ENCODE data around the gene NR3C2.

Gene NR3C2

GRCh38 chr4:148367756-148368155 lies 74.5 kb downstream of the NR3C2 start:
- Mint-ChIP-seq H3K4me3 (no peak overlapping the region), H3K27ac (no peak overlapping the region), H3K27me3 (ENCODE audit: low read depth) (peaks cover 2% of the 10 kb centered on the region), H3K9me3 (no peaks in the 10 kb centered on the region), H3K36me3 (ENCODE audit: low read depth) (no peaks in the 10 kb centered on the region), H3K4me1 (ENCODE audit: low read depth) (no peaks in the 10 kb centered on the region)
- no peak for DNase-seq (ENCODE audit: low spot score)

GRCh38 chr4:148366251-148366650 lies 76.0 kb downstream of the NR3C2 start:
- H3K4me1 Mint-ChIP-seq (ENCODE audit: low read depth), result no peaks in the 10 kb centered on the region
- DNase-seq (ENCODE audit: low spot score), result no peak
- no peaks in the 10 kb centered on the region for H3K9me3 Mint-ChIP-seq
- H3K4me3 Mint-ChIP-seq, result no peak overlapping the region
- no peak overlapping the region for H3K27ac Mint-ChIP-seq
- H3K36me3 Mint-ChIP-seq (ENCODE audit: low read depth), result no peaks in the 10 kb centered on the region
- peaks cover 2% of the 10 kb centered on the region for H3K27me3 Mint-ChIP-seq (ENCODE audit: low read depth)

DNA sequence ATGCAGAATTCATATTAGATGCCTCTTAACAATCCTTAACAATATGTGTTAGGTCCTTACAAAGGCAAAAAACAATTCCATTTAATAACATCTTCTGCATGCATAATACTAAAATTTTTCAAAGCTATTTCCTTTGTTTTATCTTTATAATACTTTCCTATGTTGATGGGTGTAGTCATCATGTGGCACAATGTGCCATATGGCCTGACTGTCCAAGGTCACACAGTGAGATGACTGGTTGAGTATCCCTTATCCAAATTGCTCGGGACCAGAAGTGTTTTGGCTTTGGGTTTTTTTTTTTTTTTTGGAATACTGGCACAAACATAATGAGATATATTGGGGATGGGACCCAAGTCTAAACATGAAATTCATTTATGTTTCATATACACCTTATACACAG lies 77.7 kb downstream of the NR3C2 start:
- Mint-ChIP-seq H3K4me1 (ENCODE audit: low read depth) (no peaks in the 10 kb centered on the region), H3K27ac (no peak overlapping the region), H3K36me3 (ENCODE audit: low read depth) (no peaks in the 10 kb centered on the region), H3K9me3 (no peaks in the 10 kb centered on the region), H3K4me3 (no peak overlapping the region), H3K27me3 (ENCODE audit: low read depth) (peaks cover 2% of the 10 kb centered on the region)
- DNase-seq (ENCODE audit: low spot score), result no peak

- no peak for DNase-seq (ENCODE audit: low spot score)
- Mint-ChIP-seq H3K27me3 (ENCODE audit: low read depth) (no peaks in the 10 kb centered on the region), H3K27ac (no peak overlapping the region), H3K9me3 (no peaks in the 10 kb centered on the region), H3K4me3 (no peak overlapping the region), H3K4me1 (ENCODE audit: low read depth) (no peaks in the 10 kb centered on the region), H3K36me3 (ENCODE audit: low read depth) (no peaks in the 10 kb centered on the region)
Measured at GRCh38 chr4:148359769-148360168, 82.4 kb downstream of the NR3C2 start.

DNA sequence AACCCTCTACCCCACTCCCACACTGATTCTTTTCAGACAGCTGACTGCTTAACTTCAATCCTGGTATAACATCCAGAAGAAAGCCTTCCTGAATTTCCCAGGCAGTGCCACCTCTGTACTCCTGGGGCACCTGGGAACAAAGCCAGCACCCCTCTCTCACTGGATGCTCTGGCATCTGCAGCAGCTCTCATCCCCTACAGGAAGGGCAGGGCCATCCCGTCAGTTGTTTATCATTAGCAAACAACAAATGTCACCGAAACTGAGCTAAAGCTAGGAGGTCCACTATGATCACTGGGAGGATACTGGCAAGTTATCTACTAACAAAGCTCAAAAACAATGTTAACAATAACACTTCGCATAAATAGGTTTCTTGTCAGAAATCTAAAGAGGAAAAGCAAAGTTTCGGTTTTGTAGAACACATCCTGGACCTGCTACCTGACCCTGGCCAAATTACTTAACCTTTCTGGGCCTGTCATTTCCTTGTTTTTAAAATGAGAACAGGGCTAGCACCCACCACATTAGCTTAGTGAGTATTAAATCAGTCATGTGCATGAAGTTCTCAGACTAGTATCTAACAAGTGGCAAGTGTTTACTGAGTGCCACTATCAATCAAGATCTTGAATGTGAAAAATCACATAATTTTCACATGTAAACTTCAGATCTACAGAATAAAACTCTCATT lies 86.6 kb downstream of the NR3C2 start:
- H3K27ac Mint-ChIP-seq, result no peak overlapping the region
- no peaks in the 10 kb centered on the region for H3K9me3 Mint-ChIP-seq
- H3K27me3 Mint-ChIP-seq (ENCODE audit: low read depth), result no peaks in the 10 kb centered on the region
- no peak for DNase-seq (ENCODE audit: low spot score)
- no peaks in the 10 kb centered on the region for H3K36me3 Mint-ChIP-seq (ENCODE audit: low read depth)
- H3K4me3 Mint-ChIP-seq, result no peak overlapping the region
- no peaks in the 10 kb centered on the region for H3K4me1 Mint-ChIP-seq (ENCODE audit: low read depth)

DNA sequence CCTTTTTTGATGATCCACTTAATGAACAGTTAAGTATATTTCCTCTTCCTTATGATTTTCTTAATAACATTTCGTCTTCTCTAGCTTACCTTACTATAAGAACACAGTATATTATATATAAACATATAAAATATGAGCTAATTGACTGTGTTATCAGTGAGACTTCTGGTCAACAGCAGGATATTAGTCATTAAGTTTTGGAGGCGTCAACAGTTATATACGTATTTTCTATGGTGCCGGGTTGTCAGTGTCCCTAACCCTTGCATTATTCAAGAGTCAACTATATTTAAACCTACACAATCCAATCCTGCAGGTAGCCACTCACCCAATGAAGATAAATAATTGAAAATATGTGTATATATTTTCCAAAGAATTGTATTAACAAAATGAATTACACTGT lies 88.0 kb downstream of the NR3C2 start:
- H3K4me1 Mint-ChIP-seq (ENCODE audit: low read depth), result no peaks in the 10 kb centered on the region
- H3K27me3 Mint-ChIP-seq (ENCODE audit: low read depth), result no peaks in the 10 kb centered on the region
- H3K9me3 Mint-ChIP-seq, result no peaks in the 10 kb centered on the region

GRCh38 chr4:148353571-148353970 lies 88.6 kb downstream of the NR3C2 start:
- H3K9me3 Mint-ChIP-seq, result no peaks in the 10 kb centered on the region
- no peaks in the 10 kb centered on the region for H3K27me3 Mint-ChIP-seq (ENCODE audit: low read depth)
- no peak for DNase-seq (ENCODE audit: low spot score)
- H3K4me3 Mint-ChIP-seq, result no peak overlapping the region
- H3K36me3 Mint-ChIP-seq (ENCODE audit: low read depth), result no peaks in the 10 kb centered on the region
- H3K4me1 Mint-ChIP-seq (ENCODE audit: low read depth), result no peaks in the 10 kb centered on the region
- no peak overlapping the region for H3K27ac Mint-ChIP-seq

More for the DNA sequence above, 88.0 kb downstream of the NR3C2 start:
- no peak overlapping the region for H3K27ac Mint-ChIP-seq
- DNase-seq (ENCODE audit: low spot score), result no peak
- no peaks in the 10 kb centered on the region for H3K36me3 Mint-ChIP-seq (ENCODE audit: low read depth)
- no peak overlapping the region for H3K4me3 Mint-ChIP-seq

DNA sequence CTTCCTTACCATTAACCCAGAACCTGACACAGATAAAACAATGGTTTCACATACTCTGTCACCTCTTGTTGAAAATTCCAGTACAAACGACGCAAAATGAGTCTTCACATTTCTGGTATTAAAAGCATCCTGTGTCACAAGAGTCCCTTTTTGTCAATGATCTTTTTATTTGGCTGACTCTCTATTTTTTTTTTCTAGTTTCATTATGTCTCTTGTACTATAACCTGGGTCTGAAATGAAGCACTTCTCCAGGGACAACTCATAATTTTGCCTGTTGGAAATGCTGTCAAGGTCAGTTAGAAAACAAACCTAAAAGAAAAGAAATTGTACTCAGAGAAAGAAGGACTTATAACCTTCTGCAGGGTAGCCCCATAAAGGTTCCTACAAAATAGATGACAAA lies 93.1 kb downstream of the NR3C2 start:
- Mint-ChIP-seq H3K4me3 (no peak overlapping the region), H3K27ac (no peak overlapping the region), H3K9me3 (no peaks in the 10 kb centered on the region), H3K27me3 (ENCODE audit: low read depth) (no peaks in the 10 kb centered on the region), H3K4me1 (ENCODE audit: low read depth) (no peaks in the 10 kb centered on the region), H3K36me3 (ENCODE audit: low read depth) (no peaks in the 10 kb centered on the region)
- DNase-seq (ENCODE audit: low spot score), result no peak

DNA sequence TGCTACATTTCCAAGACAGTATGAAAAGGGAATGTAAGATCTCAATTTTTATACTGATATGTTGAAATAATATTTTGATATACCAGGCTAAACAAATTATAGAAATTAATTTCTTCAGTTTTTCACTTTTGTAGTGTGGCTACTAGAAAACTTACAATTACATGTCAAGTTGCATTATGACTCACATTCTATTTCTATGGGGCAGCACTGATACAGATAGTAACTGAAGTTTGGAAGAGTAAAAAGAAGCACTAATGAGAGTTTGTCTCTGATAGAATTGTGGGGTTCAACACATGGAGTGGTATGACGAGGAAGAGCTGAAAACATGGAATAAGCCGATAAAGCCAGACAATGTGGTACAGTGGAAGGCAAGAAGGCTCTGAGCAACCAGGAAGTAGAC lies 95.6 kb downstream of the NR3C2 start:
- no peaks in the 10 kb centered on the region for H3K4me1 Mint-ChIP-seq (ENCODE audit: low read depth)
- no peaks in the 10 kb centered on the region for H3K9me3 Mint-ChIP-seq
- H3K4me3 Mint-ChIP-seq, result no peak overlapping the region
- no peaks in the 10 kb centered on the region for H3K36me3 Mint-ChIP-seq (ENCODE audit: low read depth)
- H3K27me3 Mint-ChIP-seq (ENCODE audit: low read depth), result no peaks in the 10 kb centered on the region
- DNase-seq (ENCODE audit: low spot score), result no peak
- no peak overlapping the region for H3K27ac Mint-ChIP-seq

GRCh38 chr4:148345509-148345908 lies 96.7 kb downstream of the NR3C2 start:
- no peak overlapping the region for H3K4me3 Mint-ChIP-seq
- H3K4me1 Mint-ChIP-seq (ENCODE audit: low read depth), result no peaks in the 10 kb centered on the region
- no peaks in the 10 kb centered on the region for H3K36me3 Mint-ChIP-seq (ENCODE audit: low read depth)
- no peak overlapping the region for H3K27ac Mint-ChIP-seq
- no peaks in the 10 kb centered on the region for H3K27me3 Mint-ChIP-seq (ENCODE audit: low read depth)
- no peaks in the 10 kb centered on the region for H3K9me3 Mint-ChIP-seq
- DNase-seq (ENCODE audit: low spot score), result no peak

GRCh38 chr4:148344941-148345340 lies 97.3 kb downstream of the NR3C2 start:
- no peak overlapping the region for H3K27ac Mint-ChIP-seq
- no peak for DNase-seq (ENCODE audit: low spot score)
- H3K36me3 Mint-ChIP-seq (ENCODE audit: low read depth), result no peaks in the 10 kb centered on the region
- no peak overlapping the region for H3K4me3 Mint-ChIP-seq
- H3K9me3 Mint-ChIP-seq, result no peaks in the 10 kb centered on the region
- no peaks in the 10 kb centered on the region for H3K4me1 Mint-ChIP-seq (ENCODE audit: low read depth)
- no peaks in the 10 kb centered on the region for H3K27me3 Mint-ChIP-seq (ENCODE audit: low read depth)

DNA sequence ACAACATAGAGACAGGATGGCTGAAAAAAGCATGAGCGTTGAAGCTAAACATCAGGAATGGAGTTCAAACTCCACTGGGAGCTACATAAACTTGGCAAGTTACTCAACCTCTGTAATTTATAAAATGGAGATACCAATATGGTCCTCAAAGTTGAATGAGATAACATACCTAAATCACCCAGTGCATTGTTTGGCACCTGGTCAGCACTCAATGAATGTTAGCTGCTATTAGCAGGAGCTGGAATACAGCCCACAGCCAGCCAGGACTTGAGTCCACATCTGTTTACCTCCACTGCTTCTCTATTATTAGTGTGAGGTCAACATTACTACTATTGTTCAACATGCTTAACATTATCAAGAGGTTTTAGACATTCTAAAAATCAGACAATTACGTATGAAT lies 97.9 kb downstream of the NR3C2 start:
- H3K4me1 Mint-ChIP-seq (ENCODE audit: low read depth), result no peaks in the 10 kb centered on the region
- no peak for DNase-seq (ENCODE audit: low spot score)
- H3K9me3 Mint-ChIP-seq, result no peaks in the 10 kb centered on the region
- no peak overlapping the region for H3K4me3 Mint-ChIP-seq
- H3K36me3 Mint-ChIP-seq (ENCODE audit: low read depth), result no peaks in the 10 kb centered on the region
- no peaks in the 10 kb centered on the region for H3K27me3 Mint-ChIP-seq (ENCODE audit: low read depth)
- no peak overlapping the region for H3K27ac Mint-ChIP-seq

GRCh38 chr4:148341980-148342800 lies 100.0 kb downstream of the NR3C2 start:
- no peaks in the 10 kb centered on the region for H3K36me3 Mint-ChIP-seq (ENCODE audit: low read depth)
- no peaks in the 10 kb centered on the region for H3K27me3 Mint-ChIP-seq (ENCODE audit: low read depth)
- H3K27ac Mint-ChIP-seq, result no peak overlapping the region
- H3K4me3 Mint-ChIP-seq, result no peak overlapping the region
- H3K9me3 Mint-ChIP-seq, result no peaks in the 10 kb centered on the region
- DNase-seq (ENCODE audit: low spot score), result no peak
- no peaks in the 10 kb centered on the region for H3K4me1 Mint-ChIP-seq (ENCODE audit: low read depth)

DNA sequence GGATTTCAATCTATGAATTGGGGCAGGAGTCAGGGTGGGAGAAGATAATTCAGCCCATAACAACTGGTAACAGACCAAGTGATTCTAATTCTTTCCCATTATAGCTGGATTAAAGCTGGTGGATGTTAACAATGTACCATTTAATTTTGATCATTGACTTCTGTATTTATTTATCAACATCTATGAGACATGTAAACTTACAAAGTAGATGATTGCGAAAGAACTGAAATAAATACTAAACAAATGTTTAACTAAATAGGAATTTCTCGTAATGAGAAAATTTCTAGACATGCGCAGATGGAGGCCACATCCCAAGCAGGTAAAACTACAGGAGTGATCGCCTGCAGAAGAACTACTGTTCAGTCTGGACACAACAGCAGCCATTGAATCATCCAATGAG lies 107.1 kb downstream of the NR3C2 start:
- DNase-seq (ENCODE audit: low spot score), result no peak
- Mint-ChIP-seq H3K9me3 (peaks cover 3% of the 10 kb centered on the region), H3K4me1 (ENCODE audit: low read depth) (no peaks in the 10 kb centered on the region), H3K27ac (no peak overlapping the region), H3K27me3 (ENCODE audit: low read depth) (no peaks in the 10 kb centered on the region), H3K4me3 (no peak overlapping the region), H3K36me3 (ENCODE audit: low read depth) (no peaks in the 10 kb centered on the region)

Data from T-helper 2 cell treated with Interferon-gamma antibody and Interleukin-4, amounts not matched to agents 5 μg/mL and 100 μg/mL, for 36 hours (primary cell).